SK-N-MC (cell line): ENCODE data around the gene CORT.

ENCODE experiments used
- EZH2 ChIP-seq: fragments of 200-600 bp; sonication (generic); IDR thresholded peaks from one replicate; pipeline ENCODE4 v1.6.1; 2017; ENCODE audit warnings: antibody characterized with exemption
- POLR2AphosphoS5 ChIP-seq: IDR thresholded peaks from 2 replicates; pipeline ENCODE4 v1.6.1; 2012; ENCODE audit warnings: mild to moderate bottlenecking, low read depth, low read length, borderline replicate concordance

DNA sequence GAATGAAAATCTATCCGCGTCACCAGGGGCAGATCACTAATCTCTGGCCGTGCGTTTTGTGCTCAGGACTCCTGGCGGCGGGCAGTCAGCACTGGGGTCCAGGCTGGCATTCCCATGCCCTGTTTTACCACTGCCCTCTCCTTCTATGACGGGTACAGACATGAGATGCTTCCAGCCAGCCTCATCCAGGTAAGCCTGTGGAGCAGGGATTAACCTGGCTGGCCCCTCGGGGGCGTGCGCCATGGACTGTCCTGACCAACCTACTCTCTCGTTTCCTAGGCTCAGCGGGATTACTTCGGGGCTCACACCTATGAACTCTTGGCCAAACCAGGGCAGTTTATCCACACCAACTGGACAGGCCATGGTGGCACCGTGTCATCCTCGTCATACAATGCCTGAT, 30.5 kb upstream of the CORT start:
- no peak for TF ChIP-seq POLR2AphosphoS5
- TF ChIP-seq EZH2, result no peak
